ENCODE measurements around the gene NFASC. TPM values are rescaled to one million over a fixed set of nuclear protein-coding genes. Genes with fewer than 3 reads are reported as not detected.

The NFASC gene
- total RNA-seq, 4 donors from 2014 or later, result 6.3 to 15.1 (median 11.7) TPM

DNA sequence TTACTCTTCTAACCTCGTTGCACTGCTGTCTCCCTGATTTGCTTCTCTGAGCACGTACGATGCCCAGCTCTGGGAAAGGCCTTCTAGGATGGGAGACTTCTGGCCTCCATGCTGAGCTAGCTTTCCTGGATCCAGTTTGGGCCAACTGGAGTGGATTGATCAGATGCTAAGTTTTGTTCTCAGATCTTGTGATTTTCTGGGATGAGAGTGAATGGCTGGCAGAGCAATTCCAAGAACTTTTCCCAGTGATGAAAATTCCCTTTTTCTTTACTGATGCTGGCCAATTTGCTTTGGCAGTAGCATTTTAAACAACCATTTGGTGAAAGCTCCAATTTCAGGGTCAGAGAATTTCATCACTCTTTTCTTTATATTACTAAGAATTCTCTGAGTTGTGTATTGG lies 34.9 kb upstream of the NFASC start:
- Histone ChIP-seq H3K4me3 (no peak overlapping the region), H3K27ac (no peak overlapping the region), H3K27me3 (peaks cover 0 to 22% (median 0%) of the 10 kb centered on the region in 4 donors), H3K36me3 (no peaks in the 10 kb centered on the region), H3K9me3 (no peaks in the 10 kb centered on the region), H3K4me1 (peaks cover 0 to 2% (median 0%) of the 10 kb centered on the region in 3 donors)
- no peak for DNase-seq
- intact Hi-C loops (cut with DNase I), result no loop called here
- TF ChIP-seq, protein P1, sequence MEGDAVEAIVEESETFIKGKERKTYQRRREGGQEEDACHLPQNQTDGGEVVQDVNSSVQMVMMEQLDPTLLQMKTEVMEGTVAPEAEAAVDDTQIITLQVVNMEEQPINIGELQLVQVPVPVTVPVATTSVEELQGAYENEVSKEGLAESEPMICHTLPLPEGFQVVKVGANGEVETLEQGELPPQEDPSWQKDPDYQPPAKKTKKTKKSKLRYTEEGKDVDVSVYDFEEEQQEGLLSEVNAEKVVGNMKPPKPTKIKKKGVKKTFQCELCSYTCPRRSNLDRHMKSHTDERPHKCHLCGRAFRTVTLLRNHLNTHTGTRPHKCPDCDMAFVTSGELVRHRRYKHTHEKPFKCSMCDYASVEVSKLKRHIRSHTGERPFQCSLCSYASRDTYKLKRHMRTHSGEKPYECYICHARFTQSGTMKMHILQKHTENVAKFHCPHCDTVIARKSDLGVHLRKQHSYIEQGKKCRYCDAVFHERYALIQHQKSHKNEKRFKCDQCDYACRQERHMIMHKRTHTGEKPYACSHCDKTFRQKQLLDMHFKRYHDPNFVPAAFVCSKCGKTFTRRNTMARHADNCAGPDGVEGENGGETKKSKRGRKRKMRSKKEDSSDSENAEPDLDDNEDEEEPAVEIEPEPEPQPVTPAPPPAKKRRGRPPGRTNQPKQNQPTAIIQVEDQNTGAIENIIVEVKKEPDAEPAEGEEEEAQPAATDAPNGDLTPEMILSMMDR (IDR thresholded peaks at IDR 0.05), result no peak
- TF ChIP-seq POLR2A (IDR thresholded peaks at IDR 0.05), result no peak
- WGBS, 2 donors, result 65 to 77% methylated on average over 3 of the region's 3 CpGs

DNA sequence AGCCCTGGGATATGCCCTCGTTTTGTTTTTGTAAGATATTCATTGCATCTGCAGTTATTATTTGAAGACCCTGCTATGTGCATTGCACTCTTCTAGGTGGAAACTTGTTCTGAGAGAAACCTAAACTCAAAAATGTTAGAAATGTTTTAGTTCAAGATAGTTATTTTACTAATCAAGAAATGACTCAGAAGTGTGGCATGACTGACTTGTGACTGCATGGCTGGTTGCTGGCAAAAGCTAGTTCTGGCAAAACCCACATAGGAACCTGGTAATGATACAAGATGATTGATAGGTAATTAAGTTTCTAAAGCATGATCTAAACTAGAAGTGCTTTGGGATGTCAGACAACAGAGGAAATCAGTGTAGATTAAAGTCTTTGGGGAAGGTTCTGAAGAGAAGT lies 33.8 kb upstream of the NFASC start:
- WGBS, 2 donors, result 33 to 38% methylated on average over 1 of the region's 1 CpG
- H3K36me3 ChIP-seq, result no peaks in the 10 kb centered on the region
- no peak for DNase-seq
- intact Hi-C loops (cut with DNase I), result no loop called here
- TF ChIP-seq POLR2A (IDR thresholded peaks at IDR 0.05), result no peak
- TF ChIP-seq, protein P1 (IDR thresholded peaks at IDR 0.05), result no peak
- peaks cover 0 to 10% (median 0%) of the 10 kb centered on the region in 4 donors for H3K27me3 ChIP-seq
- H3K9me3 ChIP-seq, result no peaks in the 10 kb centered on the region
- H3K4me1 ChIP-seq, result no peaks in the 10 kb centered on the region
- H3K27ac ChIP-seq, result no peak overlapping the region
- no peak overlapping the region for H3K4me3 ChIP-seq

DNA sequence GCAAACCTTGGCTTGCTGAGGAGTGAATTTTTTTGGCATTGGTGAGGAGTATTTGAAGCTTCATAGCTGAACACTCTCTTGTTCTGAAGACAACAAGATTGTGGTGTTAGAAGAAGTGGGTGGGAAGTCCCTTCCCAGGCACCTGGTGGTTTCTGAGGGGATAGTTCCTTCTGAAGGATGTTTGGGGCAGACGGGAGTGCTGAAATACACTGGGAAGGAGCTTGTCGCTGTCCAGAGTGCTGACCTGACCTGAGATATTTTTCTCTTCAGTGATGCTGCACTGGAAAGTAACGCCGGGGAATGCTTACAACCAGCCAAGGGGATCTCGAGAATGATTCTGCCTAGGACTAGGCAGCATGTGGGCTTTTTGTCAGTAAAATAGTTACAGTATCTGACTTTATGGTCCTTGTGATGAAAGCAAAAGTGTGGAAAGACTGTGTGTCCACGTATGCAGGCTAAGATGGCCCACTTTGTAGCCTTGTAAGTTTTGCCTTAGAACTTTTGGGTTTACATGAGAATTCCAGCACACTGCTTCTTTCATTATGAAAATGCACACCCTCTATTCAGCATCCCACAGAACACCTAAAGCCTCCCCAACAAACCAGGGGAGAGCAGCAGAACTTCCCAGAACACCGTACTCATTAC lies 33.1 kb upstream of the NFASC start:
- intact Hi-C loops (cut with DNase I), result no loop called here
- 34 to 65% methylated on average over 3 to 7 of the region's 7 CpGs for WGBS, 2 donors
- Histone ChIP-seq H3K36me3 (no peaks in the 10 kb centered on the region), H3K27ac (no peak overlapping the region), H3K4me1 (peaks cover 0 to 3% (median 0%) of the 10 kb centered on the region in 3 donors), H3K27me3 (peaks cover 0 to 8% (median 0%) of the 10 kb centered on the region in 4 donors), H3K9me3 (no peaks in the 10 kb centered on the region), H3K4me3 (no peak overlapping the region)
- TF ChIP-seq POLR2A (IDR thresholded peaks at IDR 0.05), result no peak
- TF ChIP-seq, protein P1 (IDR thresholded peaks at IDR 0.05), result no peak
- DNase-seq, result no peak

DNA sequence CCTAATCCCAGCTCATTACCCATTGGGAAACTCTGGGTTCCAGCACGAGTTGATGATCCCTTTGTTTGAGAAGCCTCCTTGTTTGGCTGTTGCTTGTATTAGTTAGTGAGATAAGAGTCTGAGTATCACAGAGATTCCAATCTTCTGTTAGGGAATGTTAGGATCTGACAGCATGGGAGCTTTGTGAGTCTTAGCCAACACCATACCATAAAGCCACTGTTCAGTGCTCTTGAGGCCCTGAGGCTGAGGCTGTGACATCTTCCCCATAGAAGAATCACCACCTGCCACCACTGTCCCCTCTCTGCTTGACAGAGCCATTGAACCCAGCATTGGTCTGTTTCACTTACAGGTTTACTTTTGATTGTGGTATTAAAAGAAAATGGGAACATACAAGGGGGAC lies 29.3 kb upstream of the NFASC start:
- no peak for DNase-seq
- Histone ChIP-seq H3K4me1 (peaks cover 0 to 5% (median 0%) of the 10 kb centered on the region in 3 donors), H3K27me3 (no peaks in the 10 kb centered on the region), H3K27ac (no peak overlapping the region), H3K36me3 (no peaks in the 10 kb centered on the region), H3K9me3 (no peaks in the 10 kb centered on the region), H3K4me3 (no peak overlapping the region)
- intact Hi-C loops (cut with DNase I), result no loop called here
- no peak for TF ChIP-seq POLR2A (IDR thresholded peaks at IDR 0.05)
- TF ChIP-seq, protein P1 (IDR thresholded peaks at IDR 0.05), result no peak
- 13 to 18% methylated on average over 1 of the region's 1 CpG for WGBS, 2 donors

DNA sequence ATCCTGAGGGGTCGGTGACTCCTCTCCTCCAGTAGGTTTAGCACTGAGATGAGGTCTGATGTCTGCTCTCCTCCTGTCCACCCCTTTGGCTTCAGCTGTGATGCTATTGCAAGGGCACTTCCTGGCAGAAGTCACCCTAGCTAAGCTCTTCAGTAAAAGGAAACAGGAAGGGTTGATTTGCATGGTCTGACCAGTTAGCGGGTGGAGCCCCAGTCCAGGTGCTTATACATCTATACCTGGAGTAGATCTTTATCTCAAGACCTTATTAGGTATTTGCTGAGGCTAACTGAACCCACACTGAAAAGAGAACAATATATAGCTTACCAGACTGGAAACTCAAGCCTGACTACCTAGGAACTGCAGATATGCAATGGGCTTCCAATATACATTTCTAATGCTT lies 28.9 kb upstream of the NFASC start:
- DNase-seq, result no peak
- 49 to 71% methylated on average over 2 of the region's 2 CpGs for WGBS, 2 donors
- Histone ChIP-seq H3K27me3 (no peaks in the 10 kb centered on the region), H3K9me3 (no peaks in the 10 kb centered on the region), H3K36me3 (no peaks in the 10 kb centered on the region), H3K4me3 (no peak overlapping the region), H3K4me1 (peaks cover 0 to 5% (median 0%) of the 10 kb centered on the region in 3 donors), H3K27ac (no peak overlapping the region)
- TF ChIP-seq, protein P1 (IDR thresholded peaks at IDR 0.05), result no peak
- no peak for TF ChIP-seq POLR2A (IDR thresholded peaks at IDR 0.05)
- intact Hi-C loops (cut with DNase I), result no loop called here
